ENCODE results near the gene TMA16. TPM values are rescaled to one million over a fixed set of nuclear protein-coding genes. Genes with fewer than 3 reads are reported as not detected.
"Not testable (repeated sequence)": the region's sequence is repeated elsewhere in the genome, so short reads cannot be mapped to it uniquely, and the experiment has no call there.

TMA16 gene
- total RNA-seq = 41.2 and 42.0 TPM in 2 replicates

DNA sequence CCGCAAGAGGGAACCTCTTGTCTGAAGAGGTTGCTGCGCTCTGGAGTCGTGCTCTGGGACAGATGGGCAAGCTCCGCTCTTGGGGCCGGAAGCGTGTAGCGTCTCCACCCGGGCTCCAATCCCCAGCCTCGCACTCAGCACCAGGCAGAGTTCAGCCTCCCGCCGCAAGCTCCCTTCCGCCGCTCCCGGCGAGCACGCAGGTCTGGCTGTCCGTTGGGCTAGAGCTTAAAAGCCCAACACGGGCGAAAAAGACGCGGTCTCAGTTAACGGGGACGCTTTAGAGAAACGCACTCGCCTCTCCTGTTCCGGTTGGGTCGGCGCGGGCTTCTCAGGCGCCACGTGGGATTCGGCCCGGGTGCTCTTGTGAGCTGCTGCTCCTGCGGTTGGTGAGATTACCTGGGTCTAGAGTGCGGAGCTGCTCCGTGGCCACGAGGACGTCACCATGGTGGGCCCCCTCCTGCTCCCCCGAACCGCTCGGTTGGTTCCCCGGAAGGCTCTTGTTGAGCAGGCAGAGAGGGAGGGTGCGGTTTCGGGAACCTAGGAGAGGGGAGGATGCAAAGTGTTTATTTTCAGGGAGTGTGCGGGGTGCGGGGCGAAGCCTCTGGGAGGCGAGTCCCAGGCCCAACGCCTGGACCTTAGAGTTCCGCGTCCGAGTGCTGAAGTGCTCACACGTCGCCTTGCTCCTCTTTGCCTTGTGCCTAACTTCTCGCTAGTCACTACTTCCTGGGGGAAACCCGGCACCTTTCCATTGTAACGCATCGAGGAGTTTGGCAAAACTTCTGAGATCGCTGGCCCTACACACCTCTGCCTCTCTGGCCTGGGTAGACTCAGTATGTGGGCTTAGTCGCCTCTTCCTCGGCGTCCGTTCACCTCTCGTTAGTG, at the start of gene TMA16:
TMA16 (plus strand) TSS at position 331 of the 882 bp plus-strand sequence; CDS start at position 443, 112 bp downstream.
- intact Hi-C loops (cut with micrococcal nuclease) = loop anchor here (1.0 to 10.0 kb wide), 11 partner anchors 10 to 1832 kb away; partner anchors contain the start of genes KLHL2, MSMO1, NAF1 and TMEM192

DNA sequence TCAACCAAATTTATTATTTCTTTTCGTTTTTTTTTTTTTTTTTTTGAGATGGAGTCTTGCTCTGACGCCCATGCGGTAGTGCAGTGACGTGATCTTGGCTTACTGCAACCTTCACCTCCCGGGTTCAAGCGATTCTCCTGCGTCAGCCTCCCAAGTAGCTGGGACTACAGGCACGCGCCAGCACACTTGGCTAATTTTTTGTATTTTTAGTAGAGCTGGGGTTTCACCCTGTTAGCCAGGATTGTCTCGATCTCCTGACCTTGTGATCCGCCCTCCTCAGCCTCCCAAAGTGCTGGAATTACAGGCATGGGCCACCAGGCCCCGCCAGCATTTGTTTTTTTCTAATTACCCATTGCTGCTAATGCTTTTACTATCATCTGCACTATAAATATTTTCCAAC, 47.5 kb upstream of the TMA16 start:
- intact Hi-C loops (cut with micrococcal nuclease) = not testable (repeated sequence)

DNA sequence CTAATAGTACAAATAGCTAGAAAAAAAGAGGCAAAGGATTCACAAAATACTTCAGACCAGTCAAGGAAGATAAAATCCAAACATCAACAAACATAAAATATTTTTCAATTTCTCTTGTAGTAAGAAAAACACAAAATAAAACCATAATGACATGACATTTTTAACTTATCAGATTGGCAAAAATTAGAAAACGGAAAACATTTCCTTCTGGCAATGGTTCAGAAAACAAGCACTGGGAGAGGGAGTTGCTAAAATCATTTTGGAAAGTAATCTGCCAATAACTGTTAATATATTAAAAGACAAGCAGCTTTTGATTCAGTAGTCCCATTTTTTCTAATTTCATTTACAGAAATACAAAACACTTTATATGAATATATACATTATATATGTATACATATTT, 47.0 kb upstream of the TMA16 start:
- intact Hi-C loops (cut with micrococcal nuclease) = no loop called here

DNA sequence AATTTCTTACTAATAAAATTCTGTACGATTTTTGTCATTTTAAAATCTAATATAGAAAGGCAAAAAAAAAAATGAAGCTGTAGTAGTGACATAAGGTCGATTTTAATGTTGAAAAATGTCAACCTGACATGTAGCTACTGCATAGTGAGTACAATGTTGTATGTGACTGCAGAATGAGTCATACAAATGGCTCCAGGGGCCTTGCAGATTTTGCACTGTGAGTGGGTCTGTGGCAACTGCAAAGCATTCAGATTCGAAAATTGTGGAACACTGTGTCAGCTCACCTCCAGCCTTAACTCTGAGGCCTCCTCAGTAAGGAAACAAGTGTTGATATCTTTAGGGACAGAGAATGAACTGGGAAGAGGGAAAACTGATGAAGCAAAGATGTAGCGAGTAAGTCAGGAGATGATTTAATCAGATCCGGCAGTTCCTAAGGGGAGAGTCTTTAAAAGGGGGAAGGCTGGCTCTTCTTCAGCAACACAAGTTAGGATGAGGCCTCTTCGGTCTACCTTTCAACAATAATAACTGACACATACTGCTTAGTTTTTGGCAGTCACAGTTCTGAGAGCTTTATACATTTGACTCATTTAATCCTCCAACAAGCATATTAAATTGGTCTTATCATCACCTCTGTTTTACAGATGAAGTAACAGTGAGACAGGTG, 45.8 kb upstream of the TMA16 start:
- intact Hi-C loops (cut with micrococcal nuclease) = no loop called here

DNA sequence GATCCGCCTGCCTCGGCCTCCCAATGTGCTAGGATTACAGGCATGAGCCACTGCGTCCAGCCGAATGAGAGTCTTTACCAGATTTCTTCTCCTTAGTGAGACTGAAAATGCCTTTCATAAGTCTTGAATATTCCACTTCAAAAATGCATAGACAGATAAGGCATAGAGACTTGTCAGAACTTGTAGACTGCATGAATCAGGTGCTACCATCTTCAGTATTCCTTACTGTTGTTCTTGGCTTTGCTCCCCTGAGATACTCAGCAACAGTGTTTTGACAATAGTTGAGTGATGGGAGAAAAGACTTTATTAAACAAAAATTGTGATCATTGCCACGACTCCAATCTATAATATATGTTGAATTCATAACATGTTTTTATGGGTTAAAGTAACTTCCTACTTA, 31.9 kb upstream of the TMA16 start:
- intact Hi-C loops (cut with micrococcal nuclease) = no loop called here

DNA sequence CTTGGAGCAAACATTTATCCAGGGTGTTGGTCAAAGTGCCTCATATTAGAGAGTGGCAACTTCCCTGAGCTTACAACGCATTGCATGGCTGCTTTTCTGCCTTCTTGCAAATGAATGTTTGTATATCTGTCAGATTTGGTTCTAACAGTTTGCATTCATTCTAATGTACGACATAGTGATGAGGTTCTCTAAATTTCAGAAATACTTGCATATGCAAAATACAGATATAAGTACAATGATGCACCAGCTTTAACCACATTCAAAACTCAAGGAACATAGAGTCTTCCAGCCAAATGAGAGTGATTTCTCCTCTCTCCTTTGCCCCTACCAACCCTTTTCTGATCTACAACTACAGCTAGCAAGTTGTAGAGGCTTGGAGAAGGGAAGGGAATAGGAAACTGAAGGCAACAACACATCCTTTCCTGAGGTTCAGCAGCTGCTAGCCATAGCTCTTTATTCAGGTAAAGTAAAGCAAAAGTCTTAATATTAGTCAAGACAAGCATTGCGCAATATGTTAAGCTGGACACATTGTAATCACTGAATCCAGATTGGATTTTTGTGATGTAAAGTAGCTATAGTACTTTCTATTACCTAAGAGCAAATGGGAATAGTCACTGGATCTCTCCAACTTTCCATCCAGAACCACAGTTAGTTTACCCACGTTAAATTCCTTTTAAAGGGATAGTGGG, 27.3 kb upstream of the TMA16 start:
- intact Hi-C loops (cut with micrococcal nuclease) = no loop called here

DNA sequence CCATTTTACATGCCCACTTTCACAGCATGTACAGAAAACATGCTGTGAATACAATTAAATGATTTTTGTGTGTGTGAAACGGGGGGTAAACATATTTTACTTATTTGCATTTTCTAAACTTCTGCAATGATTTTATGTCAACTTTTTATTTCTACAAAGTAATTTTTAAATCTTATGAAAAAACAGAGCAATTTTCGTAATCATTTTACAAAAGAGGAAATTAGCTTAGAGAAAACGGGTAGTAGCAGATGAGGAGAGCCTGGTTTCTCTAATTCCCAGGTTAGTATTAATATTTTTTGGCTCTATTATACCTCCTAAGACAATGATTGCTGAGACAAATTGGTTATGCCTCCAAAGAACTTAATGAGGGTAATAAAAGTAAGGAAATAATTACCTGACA, 24.1 kb upstream of the TMA16 start:
- intact Hi-C loops (cut with micrococcal nuclease) = no loop called here

DNA sequence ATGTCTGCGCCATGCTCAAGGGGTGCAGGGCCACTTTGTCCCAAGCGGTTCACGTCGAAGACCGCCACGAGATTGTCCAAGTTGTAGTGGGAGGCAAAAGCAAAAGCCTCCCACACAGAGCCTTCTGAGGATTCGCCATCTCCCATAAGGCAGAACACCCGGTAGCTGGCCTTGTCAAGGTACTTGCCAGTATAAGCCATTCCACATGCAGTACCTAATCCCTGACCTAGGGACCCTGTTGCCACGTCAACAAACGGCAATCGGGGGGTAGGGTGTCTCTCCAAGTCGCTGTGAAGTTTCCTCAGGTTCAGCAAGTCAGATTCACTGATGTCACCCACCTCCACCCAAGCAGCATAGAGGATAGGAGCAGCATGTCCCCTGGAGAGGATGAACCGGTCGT, 21.4 kb upstream of the TMA16 start:
- intact Hi-C loops (cut with micrococcal nuclease) = no loop called here

DNA sequence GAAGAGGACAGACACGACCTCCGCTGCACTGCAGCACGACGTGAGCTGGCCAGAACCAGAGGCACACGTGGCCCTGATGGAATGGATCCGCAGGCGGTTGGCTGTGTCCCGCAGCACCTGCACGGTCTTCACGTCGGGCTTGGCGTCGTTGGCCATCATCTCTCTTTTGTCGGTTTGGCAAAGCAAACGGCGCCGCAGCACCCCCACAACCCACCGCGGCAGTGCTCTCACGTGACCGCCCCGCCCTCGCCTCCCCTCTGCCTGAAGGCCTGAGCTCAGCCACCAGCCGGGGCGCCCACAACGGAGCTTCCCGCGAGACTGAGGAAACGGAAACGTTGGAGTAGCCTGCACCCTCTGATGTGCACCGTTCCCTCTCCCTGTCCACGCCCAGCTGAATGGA, 20.9 kb upstream of the TMA16 start, which contains the start of gene TKTL2:
TKTL2 (minus strand) TSS at position 179 of the 400 bp plus-strand sequence; CDS start at position 159, 20 bp downstream.
- intact Hi-C loops (cut with micrococcal nuclease) = no loop called here

DNA sequence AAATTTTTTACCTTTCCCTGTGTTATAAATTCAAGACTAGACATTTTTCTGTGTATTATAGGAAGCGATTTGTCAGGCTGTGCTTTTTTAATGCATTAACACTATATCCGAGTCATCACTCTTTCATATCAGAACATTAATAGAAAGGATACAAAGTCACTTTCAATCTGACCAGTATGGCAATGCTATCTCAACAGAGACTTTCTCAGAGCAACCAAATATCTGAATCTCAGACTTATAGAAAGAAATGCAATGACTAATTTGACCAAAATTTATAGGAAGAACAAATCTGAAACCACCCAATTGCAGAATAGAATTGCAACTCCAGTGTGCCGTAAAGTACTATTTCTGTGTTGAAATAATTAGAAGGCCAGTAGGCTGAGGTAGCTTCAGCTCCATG, 20.5 kb upstream of the TMA16 start:
- intact Hi-C loops (cut with micrococcal nuclease) = no loop called here

DNA sequence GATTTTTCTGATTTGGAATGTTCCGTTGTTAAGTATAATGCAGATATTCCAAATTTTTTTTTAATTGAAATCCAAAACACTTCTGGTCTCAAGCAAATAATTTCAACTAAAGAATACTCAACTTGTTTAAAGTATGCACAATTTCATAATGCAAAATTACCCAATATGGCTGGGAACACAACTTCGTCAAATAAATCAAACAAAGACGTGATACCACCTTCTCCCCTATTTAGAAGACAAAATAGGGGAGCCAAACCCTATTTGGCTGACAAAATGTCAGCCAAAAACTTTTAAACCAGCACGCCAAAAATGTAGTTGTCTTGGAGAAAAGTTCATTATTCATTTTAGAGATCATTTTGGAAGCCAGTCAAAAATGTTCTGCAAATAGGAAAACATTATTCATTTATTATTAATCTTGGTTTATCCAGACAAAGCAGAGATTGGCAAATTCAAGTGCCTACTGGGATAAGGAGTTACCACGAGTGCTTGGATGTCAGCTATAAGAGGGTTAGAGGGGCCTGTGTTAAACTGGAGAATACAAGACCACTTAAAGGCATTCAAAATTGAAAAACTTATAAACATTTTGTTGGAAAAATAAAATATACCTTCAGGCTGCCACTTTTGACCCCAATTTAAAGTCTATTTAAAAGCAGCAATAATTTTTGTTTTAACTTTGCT, 17.6 kb upstream of the TMA16 start:
- intact Hi-C loops (cut with micrococcal nuclease) = no loop called here

DNA sequence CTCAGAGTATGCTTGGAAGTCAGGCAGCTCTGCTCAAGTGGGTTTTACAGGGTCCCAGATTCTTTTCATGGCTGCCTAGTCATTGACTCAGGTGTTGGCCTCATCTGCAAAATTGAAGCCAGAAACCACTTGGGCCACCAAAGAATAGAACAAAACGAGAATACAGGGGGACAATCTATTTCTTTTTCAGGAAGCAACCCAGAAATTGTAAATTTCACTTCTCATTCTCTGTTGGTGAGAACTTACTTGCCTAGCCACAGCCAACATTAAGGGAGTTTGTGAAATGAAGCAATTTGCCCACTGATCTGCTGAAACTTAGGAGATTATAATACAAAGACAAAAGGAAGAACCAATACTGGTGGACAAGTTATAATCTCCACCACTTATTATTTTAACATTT, 12.3 kb upstream of the TMA16 start:
- intact Hi-C loops (cut with micrococcal nuclease) = loop anchor here (5.0 kb wide), 2 partner anchors 1250 to 1265 kb away; no protein-coding TSS in a partner anchor

DNA sequence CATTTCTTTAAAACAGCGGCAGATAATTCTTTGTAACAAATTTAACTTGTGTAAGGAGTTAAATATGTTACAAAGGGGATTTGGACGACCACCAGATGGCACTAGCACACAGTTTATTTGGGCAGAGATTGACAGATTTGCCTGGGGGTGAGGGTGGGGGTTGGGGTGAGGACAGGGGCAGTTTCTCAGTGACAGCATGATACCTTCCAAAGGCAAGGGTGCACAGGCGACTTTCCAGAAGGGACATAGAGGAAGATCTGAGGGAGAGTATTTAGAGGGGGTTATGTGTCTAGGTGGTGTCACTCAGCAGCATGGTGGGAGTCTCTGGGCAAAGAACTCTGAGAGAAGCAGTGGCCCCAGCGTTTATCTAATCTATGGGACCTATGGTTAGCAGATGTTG, 9.6 kb upstream of the TMA16 start:
- intact Hi-C loops (cut with micrococcal nuclease) = loop anchor here (1.0 to 5.0 kb wide), 6 partner anchors 9 to 1262 kb away; partner anchors contain the start of gene TMA16

DNA sequence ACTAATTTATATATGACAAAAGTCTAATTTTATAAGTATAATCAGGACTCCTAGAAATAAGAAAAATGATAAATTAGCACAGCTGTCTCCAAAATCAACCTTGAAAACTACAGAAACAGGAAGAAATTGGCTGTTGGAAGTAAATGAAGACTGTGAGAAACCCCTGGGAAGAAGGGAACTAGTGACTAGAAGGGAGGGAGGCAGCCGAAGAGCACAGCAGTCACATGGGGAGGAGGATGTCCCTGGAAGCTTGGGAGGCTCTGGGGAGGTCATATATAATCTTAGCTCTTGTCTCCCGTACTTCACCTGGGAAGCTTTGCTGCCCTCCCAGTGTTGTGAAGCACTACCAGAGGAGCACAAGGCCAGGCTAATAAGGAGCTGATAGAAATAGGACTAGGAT, 8.9 kb upstream of the TMA16 start:
- intact Hi-C loops (cut with micrococcal nuclease) = no loop called here

DNA sequence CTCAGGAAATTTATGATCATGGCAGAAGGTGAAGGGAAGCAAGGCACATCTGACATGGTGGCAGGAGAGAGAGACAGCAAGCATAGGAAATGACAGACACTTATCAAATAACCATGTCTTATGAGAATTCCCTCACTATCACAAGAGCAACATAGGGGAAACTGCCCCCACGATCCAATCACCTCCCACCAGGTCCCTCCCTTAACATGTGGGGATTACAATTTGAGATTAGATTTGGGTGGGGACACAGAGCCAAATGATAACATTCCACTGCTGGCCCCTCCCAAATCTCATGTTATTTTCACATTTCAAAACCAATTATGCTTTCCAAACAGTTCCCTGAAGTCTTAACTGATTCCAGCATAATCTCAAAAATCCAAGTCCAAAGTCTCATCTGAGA, 8.2 kb upstream of the TMA16 start:
- intact Hi-C loops (cut with micrococcal nuclease) = no loop called here

DNA sequence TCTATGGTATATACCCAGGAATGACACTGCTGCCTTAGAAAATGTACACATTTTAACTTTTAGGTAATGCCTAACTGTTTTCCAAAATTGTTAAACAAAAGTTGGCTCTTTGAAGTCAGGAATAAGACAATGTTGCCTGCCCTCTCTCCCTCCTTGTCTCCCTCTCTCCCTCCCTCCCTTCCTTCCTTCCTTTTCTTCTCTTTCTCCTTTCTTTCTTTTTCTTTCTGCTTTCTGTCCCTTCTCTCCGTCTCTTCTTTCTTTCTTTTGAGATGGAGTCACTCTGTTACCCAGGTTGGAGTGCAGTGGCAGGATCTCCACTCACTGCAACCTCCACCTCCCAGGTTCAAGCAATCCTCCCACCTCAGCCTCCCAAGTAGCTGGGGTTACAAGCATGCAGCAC, 4.6 kb upstream of the TMA16 start:
- intact Hi-C loops (cut with micrococcal nuclease) = loop anchor here (10.0 kb wide), 1 partner anchor 1715 kb away; the partner anchor contains the start of gene KLHL2

DNA sequence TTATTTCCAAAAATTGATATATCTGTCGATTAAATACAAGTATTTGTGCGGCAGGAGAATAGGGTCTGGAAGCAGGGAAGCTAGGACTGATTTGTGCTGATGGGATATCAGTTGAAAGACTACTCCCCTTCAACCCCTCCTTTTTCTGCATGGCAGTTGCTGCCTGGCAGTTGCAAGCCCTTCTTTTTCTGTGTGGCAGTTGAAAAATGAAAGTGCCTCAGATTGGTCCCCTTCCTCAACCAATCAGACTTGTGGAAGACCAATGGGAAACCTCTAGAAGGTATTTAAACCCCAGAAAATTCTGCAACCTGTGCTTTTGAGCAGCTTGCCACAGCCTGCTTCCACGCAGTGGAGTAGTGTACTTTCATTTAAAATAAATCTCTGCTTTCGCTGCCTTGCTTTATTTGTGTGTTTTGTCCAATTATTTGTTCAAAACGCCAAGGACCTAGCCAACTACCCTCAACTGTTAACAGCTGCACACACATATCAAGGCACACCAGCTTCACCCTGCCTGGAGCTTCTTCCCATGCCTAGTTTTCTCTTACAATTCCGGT, 1.5 kb upstream of the TMA16 start:
- intact Hi-C loops (cut with micrococcal nuclease) = loop anchor here (10.0 kb wide), 1 partner anchor 1712 kb away; the partner anchor contains the start of gene KLHL2

DNA sequence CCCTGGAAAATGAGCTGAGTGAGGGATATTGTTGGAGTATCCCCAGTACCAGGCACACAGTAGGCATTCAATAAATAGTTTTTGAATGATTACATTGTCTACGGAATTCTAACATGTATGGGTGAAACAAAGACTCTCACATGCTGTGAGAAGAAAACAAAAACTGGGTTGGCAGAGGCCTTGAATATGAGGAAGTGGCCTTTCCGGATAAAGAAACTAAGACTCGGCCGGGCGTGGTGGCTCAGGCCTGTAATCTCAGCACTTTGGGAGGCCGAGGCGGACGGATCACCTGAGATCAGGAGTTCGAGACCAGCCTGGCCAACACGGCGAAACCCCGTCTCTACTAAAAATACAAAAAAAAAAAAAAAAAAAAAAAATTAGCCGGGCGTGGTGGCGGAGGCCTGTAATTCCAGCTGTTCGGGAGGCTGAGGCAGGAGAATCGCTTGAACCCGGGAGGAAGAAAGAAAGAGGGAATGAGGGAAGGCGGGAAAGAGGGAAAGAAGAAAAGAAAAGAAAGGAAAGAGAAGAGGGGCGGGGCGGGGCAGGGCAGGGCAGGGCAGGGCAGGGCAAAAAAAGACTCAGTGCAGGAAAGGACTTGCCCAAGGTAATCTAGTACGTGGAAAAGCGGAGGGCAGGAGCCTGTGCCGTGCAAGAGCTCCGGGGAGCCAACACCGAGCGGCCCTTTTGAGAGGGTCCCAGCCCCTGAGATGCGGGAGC, 689 bp upstream of the TMA16 start:
- intact Hi-C loops (cut with micrococcal nuclease) = loop anchor here (1.0 to 10.0 kb wide), 9 partner anchors 10 to 1833 kb away; partner anchors contain the start of genes KLHL2, MSMO1, NAF1 and TMEM192

DNA sequence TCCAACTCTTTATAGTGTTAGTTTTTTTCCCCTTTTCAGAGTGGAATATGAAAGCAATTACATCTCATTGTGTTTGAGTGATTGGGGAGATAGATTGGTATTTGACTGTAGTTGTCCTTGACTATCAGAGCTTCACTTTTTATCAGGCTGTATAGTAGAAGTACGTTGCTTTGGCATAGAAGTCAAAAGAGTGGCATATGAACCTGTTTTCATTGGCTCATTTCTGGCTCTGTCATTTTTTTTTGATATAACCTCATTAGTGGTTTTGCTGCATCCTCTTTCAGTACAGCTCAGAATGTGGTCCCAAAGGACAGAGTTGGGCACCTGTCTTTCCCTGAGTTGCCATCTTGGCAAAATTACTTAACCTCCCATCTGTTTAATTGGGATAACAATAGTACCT, 1.4 kb downstream of the TMA16 start:
- intact Hi-C loops (cut with micrococcal nuclease) = loop anchor here (2.0 to 10.0 kb wide), 6 partner anchors 385 to 1831 kb away; partner anchors contain the start of genes KLHL2 and MSMO1

DNA sequence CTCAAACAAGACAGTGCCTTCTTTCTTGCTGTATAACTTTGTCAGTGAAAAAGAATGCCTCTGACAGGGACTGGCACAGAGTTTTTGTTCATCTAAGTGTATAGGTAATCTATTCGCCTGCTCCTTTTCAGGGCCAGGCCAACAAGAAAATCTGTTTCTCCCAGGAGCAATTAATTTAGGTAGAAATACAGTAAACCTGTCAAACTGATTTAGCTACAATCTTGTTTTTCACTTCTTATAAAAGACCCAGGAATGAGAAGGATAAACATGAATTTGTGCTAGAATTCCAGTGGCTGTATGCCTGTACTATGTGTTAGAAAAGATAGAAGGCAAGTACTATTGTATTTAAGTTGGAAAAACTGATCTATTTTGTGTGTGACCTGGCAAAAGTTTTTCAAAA, 6.1 kb downstream of the TMA16 start:
- intact Hi-C loops (cut with micrococcal nuclease) = no loop called here

Data from T-helper 1 cell treated with Interleukin-12 subunit alpha and Interleukin-12 subunit beta and Interleukin-4 antibody, amounts not matched to agents 30 ng/mL and 1 ng/mL, for 36 hours (primary cell).